GM18861 (cell line): Measurements from ENCODE around the gene SLC6A19.

Experiments used
- ATAC-seq: cut with Tn5 transposase; IDR thresholded peaks from one replicate; pipeline ENCODE4 v1.9.1; 2021; ENCODE audit not compliant: unreplicated experiment

SLC6A19 gene

DNA sequence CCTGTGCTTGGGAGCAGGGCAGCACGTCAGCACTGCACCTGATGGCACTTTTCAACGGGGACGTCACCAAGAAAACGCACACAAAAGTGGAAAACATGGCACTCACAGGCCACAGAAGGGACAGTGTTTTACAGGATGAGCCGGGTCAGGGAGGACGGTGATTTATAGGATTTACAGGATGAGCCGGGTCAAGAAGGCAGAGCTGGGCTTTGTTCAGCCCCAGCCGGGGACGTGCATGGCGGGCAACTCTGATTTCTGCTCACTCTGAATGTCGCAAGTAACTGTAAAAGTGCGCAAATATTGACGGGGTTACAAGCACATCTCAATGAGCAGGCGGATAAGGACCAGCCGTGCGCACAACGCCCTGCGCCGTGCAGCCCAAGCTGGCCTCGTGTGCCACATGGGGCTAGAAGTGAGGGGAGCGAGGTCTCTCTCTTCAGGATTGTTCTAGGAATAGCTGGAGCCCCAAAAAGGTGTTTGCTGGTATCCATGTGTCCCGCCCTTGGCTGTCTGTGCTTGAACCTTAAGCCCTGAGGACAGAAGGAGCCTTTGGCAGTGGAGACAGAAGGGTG, 40.2 kb downstream of the SLC6A19 start:
- no peak for ATAC-seq

DNA sequence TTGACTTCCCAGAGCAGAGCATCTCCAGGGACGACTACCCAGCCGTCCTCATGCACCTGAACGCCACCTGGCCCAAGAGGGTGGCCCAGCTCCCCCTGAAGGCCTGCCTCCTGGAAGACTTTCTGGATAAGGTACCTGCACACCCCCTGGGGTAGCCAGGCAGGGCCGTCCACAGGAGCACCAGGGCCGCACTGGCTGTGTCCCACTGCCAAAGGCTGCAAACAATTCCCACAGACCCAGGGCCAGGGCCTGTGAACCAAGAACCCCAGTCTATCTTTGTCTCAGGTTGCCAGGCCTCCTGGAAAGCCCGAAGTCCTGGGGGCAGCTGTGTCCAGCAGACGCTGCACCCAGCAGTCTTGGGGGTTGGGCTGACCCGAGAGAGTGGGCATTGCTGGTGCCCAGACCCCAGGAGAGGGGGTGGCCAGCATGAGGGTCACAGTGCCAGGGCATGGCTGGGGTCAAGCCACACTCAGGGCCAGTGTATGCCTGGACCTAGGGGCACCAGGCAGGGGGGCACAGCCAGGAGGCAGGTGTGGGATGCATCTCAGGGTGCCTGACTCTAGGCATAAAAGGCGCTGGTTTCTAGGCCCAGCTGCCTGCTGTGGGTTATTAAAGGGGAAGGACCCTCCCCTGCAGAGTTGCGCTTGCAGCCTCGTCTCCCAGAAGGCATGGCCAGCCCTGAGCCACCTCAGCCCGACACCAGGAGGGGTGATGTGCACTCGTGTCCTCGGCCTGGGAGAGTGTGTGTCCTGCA, 41.5 kb downstream of the SLC6A19 start:
- ATAC-seq = no peak

DNA sequence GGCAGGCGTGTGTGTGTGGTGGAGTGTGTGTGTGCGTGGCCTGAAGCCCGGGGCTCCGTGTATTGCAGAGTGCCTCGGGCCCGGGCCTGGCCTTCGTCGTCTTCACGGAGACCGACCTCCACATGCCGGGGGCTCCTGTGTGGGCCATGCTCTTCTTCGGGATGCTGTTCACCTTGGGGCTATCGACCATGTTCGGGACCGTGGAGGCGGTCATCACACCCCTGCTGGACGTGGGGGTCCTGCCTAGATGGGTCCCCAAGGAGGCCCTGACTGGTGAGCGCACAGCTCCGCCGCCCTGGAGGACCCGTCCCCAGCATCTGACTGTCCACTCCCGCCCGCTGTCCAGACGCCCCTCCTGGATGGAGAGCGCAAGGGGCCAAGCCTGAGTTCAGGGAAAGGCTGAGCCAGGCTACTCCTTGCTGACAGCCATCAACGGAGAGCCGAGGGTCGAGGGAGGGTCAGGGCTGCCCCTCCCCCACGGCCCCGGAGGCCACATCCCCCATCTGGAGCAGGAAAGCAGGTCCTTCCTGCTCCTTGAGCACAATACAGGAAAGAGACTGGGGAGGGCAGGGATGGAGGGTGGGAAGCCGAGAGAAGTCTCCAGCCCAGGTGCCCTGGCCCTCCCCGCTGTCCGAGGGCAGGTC, 42.2 kb downstream of the SLC6A19 start:
- no peak for ATAC-seq

DNA sequence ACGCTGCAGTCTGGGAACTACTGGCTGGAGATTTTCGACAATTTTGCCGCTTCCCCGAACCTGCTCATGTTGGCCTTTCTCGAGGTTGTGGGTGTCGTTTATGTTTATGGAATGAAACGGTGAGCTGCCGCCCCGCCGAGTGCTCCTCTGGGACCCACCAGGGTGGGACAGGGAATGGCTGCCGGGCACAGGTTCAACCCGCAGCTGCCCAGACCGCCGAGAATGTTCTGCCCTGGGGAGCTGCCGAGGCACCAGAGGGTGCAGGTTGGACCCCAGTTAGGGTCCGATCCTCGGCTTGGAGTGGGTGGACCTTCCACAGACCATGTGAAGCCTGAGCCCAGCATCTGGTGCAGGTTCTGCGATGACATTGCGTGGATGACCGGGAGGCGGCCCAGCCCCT, 42.9 kb downstream of the SLC6A19 start:
- ATAC-seq = no peak

DNA sequence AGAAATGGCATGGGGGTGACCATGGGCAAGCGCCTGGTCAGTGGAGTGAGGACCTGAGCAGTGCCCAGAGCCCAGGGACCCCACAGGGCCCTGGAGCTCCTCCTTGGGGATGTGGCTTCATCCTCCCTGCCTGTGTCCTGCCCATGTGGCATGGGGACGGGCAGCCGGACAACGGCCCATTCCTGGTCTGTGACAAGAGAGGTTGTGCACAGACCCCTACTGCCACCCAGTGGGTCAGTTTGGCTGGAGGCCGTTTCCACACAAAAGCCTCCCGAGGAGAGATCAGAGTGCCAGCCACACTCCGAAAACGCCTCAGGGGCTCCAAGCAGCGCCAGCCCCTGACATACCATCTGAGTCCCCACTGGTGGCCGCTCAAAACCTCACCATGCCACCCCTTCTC, 43.6 kb downstream of the SLC6A19 start:
- no peak for ATAC-seq

DNA sequence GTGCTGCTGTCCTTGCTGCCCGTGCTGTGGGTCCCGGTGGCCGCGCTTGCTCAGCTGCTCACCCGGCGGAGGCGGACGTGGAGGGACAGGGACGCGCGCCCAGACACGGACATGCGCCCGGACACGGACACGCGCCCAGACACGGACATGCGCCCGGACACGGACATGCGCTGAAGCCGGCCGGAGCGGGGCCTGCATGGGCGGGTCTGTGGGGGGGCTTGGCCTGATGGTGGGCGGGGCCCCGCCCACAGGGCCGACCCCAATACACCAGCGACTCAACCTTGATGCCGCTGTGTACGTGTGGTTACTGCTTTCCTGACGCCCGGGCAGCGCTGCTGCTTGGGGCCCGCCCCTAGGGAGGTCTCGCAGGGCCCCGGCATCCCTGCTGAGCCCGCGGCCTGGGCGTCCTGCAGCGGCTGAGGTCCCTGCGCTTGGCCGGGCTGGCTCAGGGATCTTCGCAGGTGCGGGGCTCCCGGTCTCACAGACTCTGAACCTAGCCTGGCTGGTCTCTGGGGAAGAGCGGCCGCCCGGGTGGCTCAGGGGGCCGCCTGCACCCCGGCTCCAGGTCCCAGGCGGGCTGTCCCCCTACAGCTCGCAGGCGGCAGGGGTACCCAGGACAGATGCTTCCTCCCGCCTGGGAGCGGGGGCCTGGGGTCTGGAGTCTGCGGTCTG, 44.6 kb downstream of the SLC6A19 start:
- no peak for ATAC-seq

DNA sequence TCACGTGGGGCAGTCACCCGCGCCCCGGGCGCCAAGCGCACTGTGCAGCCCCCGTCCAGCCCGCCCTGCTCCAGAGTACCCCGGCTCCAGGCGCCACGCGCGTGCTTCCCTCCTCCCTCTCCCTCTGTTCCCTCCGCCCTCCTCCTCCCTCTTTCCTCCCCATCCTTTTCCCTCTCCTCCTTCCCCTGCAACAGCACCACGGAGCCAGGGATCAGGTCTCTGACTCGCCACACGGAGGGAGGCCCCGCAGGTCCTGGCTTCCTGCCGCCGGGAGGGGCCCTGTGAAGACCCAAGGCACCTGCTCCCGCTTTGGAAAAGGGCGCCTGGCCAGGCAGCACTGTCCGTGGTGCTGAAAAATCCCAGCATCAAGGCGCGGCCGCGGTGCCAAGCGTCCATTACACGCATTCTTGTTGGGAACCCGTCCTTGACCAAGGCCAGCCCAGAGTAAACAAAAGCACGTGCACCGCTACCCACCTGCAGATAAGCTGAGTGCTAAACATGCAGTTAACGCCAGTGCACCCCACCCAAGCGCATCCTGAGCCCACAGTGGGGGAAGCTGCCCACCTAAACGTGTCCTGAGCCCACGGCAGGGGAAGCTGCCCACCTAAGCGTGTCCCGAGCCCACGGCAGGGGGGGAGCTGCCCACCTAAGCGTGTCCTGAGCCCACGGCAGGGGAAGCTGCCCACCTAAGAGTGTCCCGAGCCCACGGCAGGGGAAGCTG, 45.5 kb downstream of the SLC6A19 start:
- no peak for ATAC-seq

DNA sequence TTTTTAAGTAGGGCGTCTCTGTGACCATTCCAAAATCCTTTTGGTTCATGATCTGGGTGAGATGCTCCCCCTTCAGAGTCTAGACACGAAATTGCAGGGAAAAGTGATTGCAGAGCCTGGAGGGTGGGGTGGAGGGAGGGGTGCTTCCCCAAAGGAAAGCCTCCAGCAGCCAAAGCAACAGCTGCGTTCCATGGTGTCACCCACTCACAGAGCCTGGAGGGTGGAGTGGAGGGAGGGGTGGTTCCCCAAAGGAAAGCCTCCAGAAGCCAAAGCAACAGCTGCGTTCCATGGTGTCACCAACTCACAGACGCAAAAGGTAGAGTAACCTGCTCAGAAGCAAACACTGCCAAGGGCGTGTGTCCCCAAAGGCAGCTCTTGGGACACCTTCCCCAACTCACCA, 46.4 kb downstream of the SLC6A19 start:
- no peak for ATAC-seq

DNA sequence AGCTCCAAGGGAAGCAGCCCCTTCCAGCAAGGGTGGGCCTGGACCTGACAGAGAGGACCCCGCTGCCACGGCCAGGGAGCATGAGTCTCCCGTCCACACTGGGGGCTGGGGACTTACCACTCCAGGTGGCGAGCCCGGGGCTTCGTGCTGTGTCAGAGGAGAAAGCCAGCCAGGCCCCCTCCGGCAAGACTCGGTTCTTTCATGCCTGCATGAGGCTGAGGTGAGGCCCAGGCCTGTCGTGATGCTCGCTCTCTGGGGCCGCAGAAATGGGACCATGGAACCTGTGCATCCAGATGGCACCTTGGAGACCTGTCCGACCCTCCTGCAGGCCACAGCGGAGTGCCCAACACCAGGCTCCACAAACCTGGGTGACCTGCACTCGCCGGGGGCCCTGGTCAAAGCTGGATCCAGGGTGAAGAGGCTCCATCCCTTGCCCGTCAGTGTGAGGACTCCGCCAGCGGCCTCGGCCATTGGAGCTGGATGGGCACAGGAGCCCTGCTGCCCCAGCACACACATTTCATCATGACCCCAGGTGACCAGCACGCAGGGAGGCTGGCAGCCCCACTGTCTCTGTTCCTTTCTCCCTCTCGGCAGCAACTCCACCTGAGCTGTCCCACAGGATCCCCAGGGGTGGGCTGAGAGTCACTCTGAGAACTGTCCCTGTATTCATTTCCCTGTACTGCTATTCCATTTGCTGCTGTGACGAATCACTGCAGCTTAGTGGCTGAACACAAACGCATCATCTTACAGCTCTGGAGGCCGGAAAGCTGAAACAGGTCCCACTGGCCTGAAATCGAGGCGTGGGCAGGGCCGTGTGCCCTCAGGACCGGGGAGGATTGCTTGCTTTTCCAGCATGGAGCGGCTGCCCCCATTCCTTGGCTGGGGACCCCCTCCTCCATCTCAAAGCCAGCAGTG, 48.2 kb downstream of the SLC6A19 start:
- no peak for ATAC-seq

DNA sequence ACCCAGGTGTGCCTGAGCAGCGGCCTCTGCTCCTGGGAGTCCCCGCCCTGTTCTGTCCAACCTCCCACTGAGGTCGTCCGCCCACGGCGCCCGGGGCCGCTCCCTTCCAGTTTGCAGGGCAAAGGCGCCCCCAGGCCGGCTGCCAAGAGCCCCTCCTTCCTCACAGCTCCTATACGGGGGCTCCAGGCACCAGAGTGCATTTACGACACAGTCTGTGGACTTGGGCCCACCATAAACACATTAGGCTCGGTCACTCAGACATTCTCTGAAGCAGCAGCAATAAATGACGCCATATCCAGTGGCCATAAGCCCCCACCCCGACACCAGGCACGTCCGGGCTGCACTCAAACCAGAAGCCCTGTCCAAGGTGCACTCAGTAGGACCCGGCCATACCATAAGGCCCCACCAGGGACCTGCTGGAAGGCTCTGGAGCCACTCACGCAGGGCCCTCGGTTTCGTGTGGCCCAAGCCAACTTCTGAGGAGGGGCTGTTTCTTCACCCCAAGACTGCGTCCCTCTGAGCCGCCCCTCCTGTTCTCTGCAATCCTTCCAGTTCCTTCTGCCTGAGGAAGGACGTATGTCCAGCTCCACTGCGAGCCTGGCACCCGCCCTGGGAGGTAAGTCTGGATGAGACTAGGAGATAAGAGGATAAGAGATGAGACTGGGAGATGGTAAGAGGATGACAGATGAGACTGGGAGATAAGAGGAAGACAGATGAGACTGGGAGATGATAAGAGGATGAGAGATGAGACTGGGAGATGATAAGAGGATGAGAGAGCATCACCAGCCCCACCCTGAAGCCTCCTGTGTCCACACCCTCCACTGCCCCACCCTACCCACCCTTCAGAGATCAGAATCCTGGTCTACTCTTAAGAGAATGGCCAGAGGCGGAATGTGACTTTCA, 50.5 kb downstream of the SLC6A19 start:
- no peak for ATAC-seq

DNA sequence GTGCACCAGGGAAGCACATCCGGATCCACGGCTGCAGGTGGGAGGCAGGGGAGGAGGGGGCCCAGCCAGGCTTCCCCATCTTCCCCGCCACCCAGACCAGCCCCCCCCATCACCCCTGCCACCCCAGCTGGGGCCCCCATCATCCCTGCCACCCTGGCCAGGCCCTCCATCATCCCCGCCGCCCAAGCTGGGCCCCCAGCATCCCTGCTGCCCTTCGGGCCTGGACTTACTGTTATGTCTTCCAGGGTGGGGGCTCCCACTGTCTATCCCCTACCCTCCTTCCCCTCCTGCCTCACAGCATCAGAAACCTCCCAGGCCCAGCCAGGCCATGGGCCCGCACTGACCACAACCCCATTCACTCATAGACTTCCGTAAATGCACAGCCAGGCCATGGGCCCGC, 51.3 kb downstream of the SLC6A19 start:
- ATAC-seq = no peak

DNA sequence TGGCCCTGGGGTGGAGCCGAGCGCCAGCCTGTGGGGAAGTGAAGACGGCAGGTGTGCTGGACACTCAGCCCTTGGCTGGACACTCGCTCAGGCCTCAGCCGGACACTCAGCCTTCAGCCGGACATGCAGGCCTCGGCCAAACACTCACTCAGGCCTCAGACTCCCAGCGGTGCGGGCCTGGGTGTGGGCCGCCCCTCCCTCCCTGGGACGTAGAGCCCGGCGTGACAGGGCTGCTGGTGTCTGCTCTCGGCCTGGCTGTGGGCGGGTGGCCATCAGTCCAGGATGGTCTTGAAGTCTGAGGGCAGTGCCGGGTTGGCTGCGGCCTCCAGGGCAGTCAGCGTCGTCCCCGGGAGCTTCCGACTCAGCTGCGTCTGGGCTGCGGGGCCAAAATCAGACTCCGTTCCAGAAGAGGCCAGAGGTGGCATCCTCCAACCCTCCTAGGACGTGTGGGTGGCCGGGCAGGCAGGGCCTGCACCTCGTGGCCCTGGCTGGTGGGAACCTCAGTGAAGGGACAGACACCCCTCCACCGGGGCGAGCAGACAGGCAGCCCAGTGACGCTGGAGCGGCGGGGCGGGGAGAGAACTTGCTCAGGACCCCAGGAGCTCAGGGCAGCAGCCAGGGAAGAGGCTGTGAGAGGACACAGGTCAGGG, 52.2 kb downstream of the SLC6A19 start:
- no peak for ATAC-seq

DNA sequence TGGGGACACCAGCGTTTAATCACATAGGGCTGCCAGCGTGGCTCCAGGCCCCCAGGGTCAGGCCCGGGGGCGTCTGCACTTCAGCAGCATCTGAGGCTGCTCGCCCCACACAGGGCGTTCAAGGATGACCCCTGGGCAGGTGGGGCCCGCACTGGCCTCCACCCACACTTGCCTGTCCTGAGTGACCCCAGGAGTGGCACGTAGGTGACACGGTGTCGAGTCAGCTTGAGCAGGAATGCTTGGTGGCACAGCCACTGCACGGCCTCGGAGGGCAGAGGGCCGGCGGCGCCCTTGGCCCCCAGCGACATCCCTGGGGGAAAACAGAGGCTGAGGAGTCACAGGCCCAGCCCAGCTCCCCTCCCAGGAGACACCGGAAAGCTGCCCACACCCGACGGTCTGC, 52.8 kb downstream of the SLC6A19 start:
- no peak for ATAC-seq

DNA sequence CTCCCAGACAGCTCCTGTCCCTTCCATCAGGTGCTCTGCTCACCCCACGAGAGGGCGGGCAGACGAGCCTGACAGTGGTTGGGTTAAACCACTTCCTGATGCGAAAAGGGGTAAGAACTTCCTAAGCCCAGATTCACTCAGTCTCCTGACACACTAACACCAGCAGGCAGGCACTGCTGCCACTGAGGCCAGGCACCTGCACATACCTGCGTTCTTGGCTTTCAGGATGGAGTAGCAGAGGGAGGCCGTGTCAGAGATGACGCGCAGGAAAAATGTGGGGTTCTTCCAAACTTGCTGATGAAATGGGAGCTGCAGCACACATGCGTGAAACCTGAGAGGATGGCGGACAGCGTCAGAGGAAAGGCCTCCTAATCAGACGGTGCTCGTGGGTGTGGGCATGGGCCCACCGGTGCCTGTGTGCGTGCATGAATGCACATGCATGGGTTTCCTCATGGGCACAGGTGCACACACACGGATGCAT, 53.7 kb downstream of the SLC6A19 start:
- no peak for ATAC-seq

DNA sequence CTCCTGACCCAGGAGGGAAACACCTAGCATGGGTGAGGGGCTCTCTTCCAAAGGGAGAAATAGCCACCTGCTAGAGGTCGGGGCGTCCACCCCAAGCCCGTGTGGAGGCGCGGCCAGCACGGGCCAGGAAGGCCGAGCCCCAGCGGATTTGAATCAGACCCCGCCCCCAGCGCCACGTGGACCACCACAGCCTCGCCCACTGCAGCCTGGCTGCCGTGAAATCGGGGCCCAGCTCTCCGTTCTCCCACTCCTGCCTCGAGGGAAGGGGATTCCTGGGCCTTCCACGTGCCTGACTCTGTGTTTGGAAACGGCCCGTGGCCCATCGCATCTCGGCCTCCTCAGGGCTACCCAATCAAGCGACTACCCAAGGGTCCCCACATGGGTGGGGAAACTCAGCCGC, 55.4 kb downstream of the SLC6A19 start:
- ATAC-seq = no peak

DNA sequence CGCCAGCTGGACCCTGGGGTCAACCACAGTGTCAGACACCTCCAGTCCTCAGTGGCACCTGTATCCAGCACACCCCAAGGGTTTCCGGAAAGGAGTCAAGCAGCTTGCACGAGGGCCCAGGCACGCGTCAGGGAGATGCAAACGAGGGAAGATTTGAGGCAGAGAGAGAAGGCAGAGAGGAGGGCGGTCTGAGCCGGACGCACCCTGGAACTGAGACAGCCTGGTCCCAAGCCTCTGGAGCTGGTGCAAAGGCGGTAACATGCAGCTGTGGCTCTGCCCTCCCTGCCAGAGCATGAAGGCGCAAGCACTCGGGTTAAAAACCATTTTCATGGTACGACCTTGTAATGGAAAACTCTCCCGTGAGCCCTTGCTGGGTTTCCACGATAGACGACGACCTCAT, 56.0 kb downstream of the SLC6A19 start:
- ATAC-seq = no peak

DNA sequence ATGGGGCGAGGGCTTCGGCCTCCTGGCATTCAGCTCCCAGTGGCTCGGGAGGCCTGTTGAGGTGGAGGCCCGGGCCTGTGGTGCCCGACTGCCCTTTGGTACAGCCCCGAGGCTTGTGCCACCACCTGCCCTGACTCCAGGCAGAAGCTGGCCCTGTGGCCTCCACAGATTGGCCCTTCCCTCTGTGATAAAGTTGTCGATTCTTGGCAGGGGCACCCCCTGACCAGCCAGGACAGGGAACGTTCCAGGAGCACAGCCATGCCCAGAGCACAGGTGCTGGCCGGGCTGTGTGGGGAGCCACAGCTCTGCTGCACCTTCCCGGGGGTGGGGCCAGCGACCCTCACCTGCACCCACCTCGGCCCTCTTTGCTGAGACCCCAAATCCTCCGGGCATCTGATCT, 56.4 kb downstream of the SLC6A19 start:
- ATAC-seq = no peak

DNA sequence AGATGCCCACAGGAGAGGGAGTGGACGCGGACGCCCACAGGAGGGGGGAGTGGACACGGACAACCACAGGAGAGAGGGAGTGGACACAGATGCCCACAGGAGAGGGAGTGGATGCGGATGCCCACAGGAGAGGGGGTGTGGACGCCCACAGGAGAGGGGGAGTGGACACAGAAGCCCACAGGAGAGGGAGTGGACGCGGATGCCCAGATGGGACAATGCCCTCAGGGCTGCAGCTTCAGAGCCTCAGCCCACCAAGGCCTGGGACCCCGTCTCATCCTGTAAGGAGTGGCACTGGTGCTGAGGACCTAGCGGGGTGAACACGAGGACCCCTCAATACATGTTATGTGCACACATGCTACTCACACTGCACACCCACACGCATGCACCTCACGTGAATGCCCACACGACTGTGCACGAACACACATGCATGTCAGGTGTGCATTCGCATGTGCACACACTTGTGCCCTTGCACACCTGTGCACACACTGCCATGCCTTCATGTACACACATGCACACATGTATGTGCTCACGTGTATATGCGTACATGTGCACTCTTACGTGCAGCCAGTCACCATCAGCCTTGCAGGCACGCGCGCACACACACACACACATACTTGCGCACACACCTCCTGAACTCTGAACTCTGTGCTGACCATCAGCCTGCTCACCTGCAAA, 58.5 kb downstream of the SLC6A19 start:
- no peak for ATAC-seq
